Neuron (in vitro differentiated cells): ENCODE data around the gene CLMP.

Experiments used
- H2AFZ ChIP-seq: one replicate; pipeline ENCODE4 v1.6.1; 2013; ENCODE audit warnings: low read depth, mild to moderate bottlenecking, inconsistent platforms, low read length, moderate library complexity
- H3K27me3 ChIP-seq: one replicate; pipeline ENCODE4 v1.6.1; 2013; ENCODE audit warnings: low read length; ENCODE audit not compliant: insufficient read depth
- H3K36me3 ChIP-seq: one replicate; pipeline ENCODE4 v1.6.1; 2013; ENCODE audit warnings: low read length; ENCODE audit not compliant: insufficient read depth
- H3K4me1 ChIP-seq: one replicate; pipeline ENCODE4 v1.6.1; 2013; ENCODE audit warnings: low read length; ENCODE audit not compliant: insufficient read depth
- H3K4me3 ChIP-seq: 2 replicates; pipeline ENCODE4 v1.5.1; 2013; ENCODE audit warnings: mild to moderate bottlenecking, low read length, moderate library complexity
- H3K9me3 ChIP-seq: one replicate; pipeline ENCODE4 v1.6.1; 2013; ENCODE audit warnings: low read length

The CLMP gene

DNA sequence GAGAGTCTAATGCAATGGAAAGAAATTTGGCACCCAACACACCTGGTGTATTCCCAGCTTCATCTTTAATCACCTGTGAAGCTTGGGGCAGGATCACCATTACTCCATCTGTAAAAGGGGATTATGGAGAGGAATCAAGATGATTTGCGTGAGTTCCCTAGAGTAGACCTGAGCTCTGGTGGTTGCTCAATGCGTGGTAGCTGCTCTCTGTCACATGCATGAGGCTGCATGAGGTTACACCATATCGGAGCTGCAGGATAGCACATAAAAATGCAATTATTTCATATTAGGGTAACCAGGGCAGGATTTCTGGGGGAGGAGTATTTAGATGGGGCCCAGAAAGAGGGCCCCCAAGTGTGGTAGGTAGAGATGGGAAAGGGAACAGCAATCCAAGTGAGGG, 35.3 kb upstream of the CLMP start:
- Histone ChIP-seq H3K4me3 (no peak overlapping the region), H3K4me1 (peaks cover 26% of the 10 kb centered on the region), H3K9me3 (no peaks in the 10 kb centered on the region), H2AFZ (no peak overlapping the region), H3K36me3 (no peaks in the 10 kb centered on the region), H3K27me3 (no peaks in the 10 kb centered on the region)

DNA sequence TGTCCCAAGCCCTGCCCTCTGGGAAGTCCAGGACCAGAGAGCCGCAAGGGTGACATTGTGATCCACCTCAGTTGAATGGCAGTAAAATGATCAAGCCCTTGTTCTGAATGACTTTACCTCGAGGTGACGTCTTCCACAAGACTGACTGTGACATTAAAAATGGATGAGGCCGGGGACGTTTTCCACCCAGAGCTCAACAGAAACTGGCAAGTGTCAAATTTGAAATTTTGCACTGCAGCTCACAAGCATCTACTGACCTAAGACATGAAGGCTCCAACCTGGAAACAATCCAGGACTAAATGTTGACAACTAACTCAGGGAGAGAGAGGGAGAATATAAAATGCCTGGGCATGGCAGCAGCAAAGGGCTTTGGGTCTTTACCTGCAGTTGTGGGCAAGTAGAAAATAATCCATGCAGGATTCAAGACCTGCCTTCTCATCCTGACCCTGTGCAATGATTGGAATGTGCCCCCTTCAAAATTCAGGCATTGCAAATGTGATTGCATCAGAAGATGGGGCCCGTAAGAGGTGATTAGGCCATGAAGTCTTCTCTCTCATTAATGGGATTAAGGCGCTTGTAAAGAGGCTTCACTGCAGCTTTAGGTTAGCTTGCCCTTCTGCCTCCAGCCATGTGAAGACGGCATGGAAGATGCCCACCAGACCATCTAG, 33.6 kb upstream of the CLMP start:
- Histone ChIP-seq H2AFZ (no peak overlapping the region), H3K9me3 (no peaks in the 10 kb centered on the region), H3K4me1 (peaks cover 24% of the 10 kb centered on the region), H3K27me3 (no peaks in the 10 kb centered on the region), H3K4me3 (no peak overlapping the region), H3K36me3 (no peaks in the 10 kb centered on the region)

GRCh38 chr11:123227763-123228495, 32.9 kb upstream of the CLMP start:
- Histone ChIP-seq H3K27me3 (no peaks in the 10 kb centered on the region), H3K36me3 (no peaks in the 10 kb centered on the region), H3K4me3 (no peak overlapping the region), H3K9me3 (no peaks in the 10 kb centered on the region), H2AFZ (no peak overlapping the region), H3K4me1 (peaks cover 20% of the 10 kb centered on the region)

GRCh38 chr11:123221584-123221983, 26.5 kb upstream of the CLMP start:
- no peaks in the 10 kb centered on the region for H3K9me3 ChIP-seq
- peaks cover 5% of the 10 kb centered on the region for H3K4me1 ChIP-seq
- H3K4me3 ChIP-seq, result no peak overlapping the region
- H3K36me3 ChIP-seq, result no peaks in the 10 kb centered on the region
- no peaks in the 10 kb centered on the region for H3K27me3 ChIP-seq
- H2AFZ ChIP-seq, result no peak overlapping the region

- Histone ChIP-seq H3K4me1 (peaks cover 5% of the 10 kb centered on the region), H3K36me3 (no peaks in the 10 kb centered on the region), H3K4me3 (no peak overlapping the region)
Observed at GRCh38 chr11:123221096-123221561, 26.1 kb upstream of the CLMP start.

GRCh38 chr11:123219066-123219690, 24.1 kb upstream of the CLMP start:
- Histone ChIP-seq H3K4me1 (peaks cover 5% of the 10 kb centered on the region), H3K36me3 (no peaks in the 10 kb centered on the region), H3K4me3 (no peak overlapping the region), H3K27me3 (no peaks in the 10 kb centered on the region), H2AFZ (no peak overlapping the region), H3K9me3 (no peaks in the 10 kb centered on the region)

More at GRCh38 chr11:123221096-123221561, 26.1 kb upstream of the CLMP start:
- Histone ChIP-seq H3K27me3 (no peaks in the 10 kb centered on the region), H2AFZ (no peak overlapping the region), H3K9me3 (no peaks in the 10 kb centered on the region)

DNA sequence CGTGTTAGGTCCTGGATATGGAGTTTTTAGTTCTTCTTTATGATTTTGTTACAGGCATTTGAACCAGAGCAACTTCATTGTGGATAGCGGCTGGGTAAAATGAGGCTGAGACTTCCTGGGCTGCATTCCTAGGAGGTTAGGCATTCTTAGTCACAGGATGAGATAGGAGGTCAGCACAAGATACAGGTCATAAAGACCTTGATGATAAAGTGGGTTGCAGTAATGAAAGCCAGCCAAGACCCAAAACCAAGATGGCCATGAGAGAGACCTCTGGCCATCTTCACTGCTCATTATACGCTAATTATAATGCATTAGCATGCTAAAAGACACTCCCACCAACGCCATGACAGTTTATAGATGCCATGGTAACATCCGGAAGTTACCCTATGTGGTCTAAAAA, 23.4 kb upstream of the CLMP start:
- Histone ChIP-seq H2AFZ (no peak overlapping the region), H3K36me3 (no peaks in the 10 kb centered on the region), H3K4me3 (no peak overlapping the region), H3K9me3 (no peaks in the 10 kb centered on the region), H3K4me1 (peaks cover 5% of the 10 kb centered on the region), H3K27me3 (no peaks in the 10 kb centered on the region)

DNA sequence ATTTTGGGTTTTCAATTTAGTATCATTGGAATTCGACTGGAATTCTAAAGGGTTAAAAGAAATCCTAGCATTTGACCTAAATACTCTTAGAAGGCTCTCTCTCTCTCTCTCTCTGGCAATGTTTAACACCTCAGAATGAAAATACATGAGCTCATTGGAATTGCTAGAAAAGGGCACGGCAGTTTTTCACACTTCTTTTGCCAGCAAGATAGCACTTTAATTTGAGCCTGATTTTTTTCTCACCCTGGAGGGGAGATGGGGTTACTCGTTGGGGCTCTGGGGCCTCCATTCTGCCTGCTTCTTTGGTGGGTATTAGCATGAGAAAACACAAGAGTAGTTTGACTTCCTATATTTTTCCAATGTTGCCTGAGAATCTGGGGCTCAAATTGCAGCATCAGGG, 22.8 kb upstream of the CLMP start:
- H3K4me1 ChIP-seq, result peaks cover 5% of the 10 kb centered on the region
- H3K36me3 ChIP-seq, result no peaks in the 10 kb centered on the region
- H3K4me3 ChIP-seq, result no peak overlapping the region
- no peaks in the 10 kb centered on the region for H3K27me3 ChIP-seq
- no peak overlapping the region for H2AFZ ChIP-seq
- H3K9me3 ChIP-seq, result no peaks in the 10 kb centered on the region

GRCh38 chr11:123216249-123216648, 21.2 kb upstream of the CLMP start:
- peaks cover 8% of the 10 kb centered on the region for H3K4me1 ChIP-seq
- H2AFZ ChIP-seq, result no peak overlapping the region
- H3K9me3 ChIP-seq, result no peaks in the 10 kb centered on the region
- no peaks in the 10 kb centered on the region for H3K27me3 ChIP-seq
- no peaks in the 10 kb centered on the region for H3K36me3 ChIP-seq
- H3K4me3 ChIP-seq, result no peak overlapping the region

GRCh38 chr11:123214940-123215339, 19.9 kb upstream of the CLMP start:
- Histone ChIP-seq H3K36me3 (no peaks in the 10 kb centered on the region), H3K4me1 (peaks cover 9% of the 10 kb centered on the region), H3K4me3 (no peak overlapping the region), H3K27me3 (no peaks in the 10 kb centered on the region), H3K9me3 (no peaks in the 10 kb centered on the region), H2AFZ (no peak overlapping the region)

DNA sequence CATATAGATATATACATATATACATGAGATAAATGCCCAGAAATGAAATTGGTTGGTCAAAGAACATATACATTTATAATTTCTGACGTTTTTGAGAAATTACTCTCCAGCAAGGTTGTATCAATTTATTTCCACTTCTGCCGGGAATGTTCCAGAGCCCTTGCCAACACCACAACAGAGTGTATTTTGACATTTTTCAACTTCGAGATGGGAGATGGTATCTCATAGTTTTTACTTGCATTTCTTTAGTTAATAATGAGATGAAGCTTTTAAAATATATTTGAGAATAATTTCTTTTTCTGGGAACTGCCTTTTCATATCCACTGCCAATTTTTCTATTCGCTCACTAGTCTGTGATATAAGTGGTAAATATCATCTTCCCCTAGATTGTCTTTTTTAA, 19.3 kb upstream of the CLMP start:
- H3K4me1 ChIP-seq, result peaks cover 9% of the 10 kb centered on the region
- H3K36me3 ChIP-seq, result no peaks in the 10 kb centered on the region
- no peak overlapping the region for H3K4me3 ChIP-seq
- no peak overlapping the region for H2AFZ ChIP-seq
- no peaks in the 10 kb centered on the region for H3K27me3 ChIP-seq
- H3K9me3 ChIP-seq, result no peaks in the 10 kb centered on the region

- no peaks in the 10 kb centered on the region for H3K27me3 ChIP-seq
- H3K4me3 ChIP-seq, result no peak overlapping the region
- no peaks in the 10 kb centered on the region for H3K36me3 ChIP-seq
Observed at GRCh38 chr11:123213307-123213771, 18.3 kb upstream of the CLMP start.

DNA sequence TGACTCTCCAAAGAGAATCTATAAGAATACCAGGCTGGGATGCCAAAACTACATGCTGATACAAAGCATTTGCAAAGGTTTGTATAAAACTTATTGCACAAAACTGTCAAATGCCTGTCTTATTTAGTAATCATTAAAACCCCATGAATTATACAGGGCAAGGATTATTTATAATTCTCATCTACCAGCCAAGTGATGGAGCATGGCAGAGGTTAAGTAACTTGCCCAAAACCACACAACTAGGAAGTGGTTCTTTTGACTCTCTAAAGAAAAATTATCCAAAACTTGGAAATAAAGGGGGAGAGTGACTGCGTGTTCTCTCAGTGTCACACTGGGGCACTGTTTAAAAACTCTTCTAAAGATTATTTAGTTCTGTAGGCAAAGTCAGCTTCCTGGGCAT, 17.4 kb upstream of the CLMP start:
- H3K9me3 ChIP-seq, result peaks cover 1% of the 10 kb centered on the region
- H3K36me3 ChIP-seq, result no peaks in the 10 kb centered on the region
- no peak overlapping the region for H3K4me3 ChIP-seq
- peaks cover 12% of the 10 kb centered on the region for H3K4me1 ChIP-seq
- H3K27me3 ChIP-seq, result no peaks in the 10 kb centered on the region
- no peak overlapping the region for H2AFZ ChIP-seq

More at GRCh38 chr11:123213307-123213771, 18.3 kb upstream of the CLMP start:
- H2AFZ ChIP-seq, result no peak overlapping the region
- peaks cover 9% of the 10 kb centered on the region for H3K4me1 ChIP-seq
- H3K9me3 ChIP-seq, result peaks cover 1% of the 10 kb centered on the region
